Measurements from ENCODE around the gene RNF180. TPM values are rescaled to one million over a fixed set of nuclear protein-coding genes. Genes with fewer than 3 reads are reported as not detected.

RNF180 gene
- polyA plus RNA-seq, 1 donor from 2014 or later, result 6.4 TPM

- no peak overlapping the region for H3K9ac ChIP-seq (ENCODE audit: low read length)
- H4K20me1 ChIP-seq (ENCODE audit: insufficient read depth), result no peaks in the 10 kb centered on the region
- no peak overlapping the region for H2AFZ ChIP-seq (ENCODE audit: low read depth, low read length)
- H3K9me3 ChIP-seq (ENCODE audit: low read length), result no peaks in the 10 kb centered on the region
- H3K36me3 ChIP-seq (ENCODE audit: insufficient read depth, low read length), result no peaks in the 10 kb centered on the region
- H3K27me3 ChIP-seq (ENCODE audit: insufficient read depth, low read depth, low read length), result no peaks in the 10 kb centered on the region
- no peak overlapping the region for H3K4me2 ChIP-seq (ENCODE audit: low read length)
- H3F3A ChIP-seq (ENCODE audit: insufficient read depth, low read length, poor library complexity, severe bottlenecking), result no peaks in the 10 kb centered on the region
- no peaks in the 10 kb centered on the region for H3K9me2 ChIP-seq (ENCODE audit: insufficient read depth, low read length)
- TF ChIP-seq REST (IDR thresholded peaks at IDR 0.05; ENCODE audit: borderline replicate concordance) (no peak), POLR2AphosphoS5 (IDR thresholded peaks at IDR 0.05) (no peak), RAD21 (conservative IDR thresholded peaks at IDR 0.05) (no peak), EP300 (conservative IDR thresholded peaks at IDR 0.05; ENCODE audit: poor library complexity, severe bottlenecking) (no peak), SMC3 (conservative IDR thresholded peaks at IDR 0.05; ENCODE audit: poor library complexity) (no peak), MXI1 (conservative IDR thresholded peaks at IDR 0.05; ENCODE audit: poor library complexity, severe bottlenecking) (no peak), EZH2 (IDR thresholded peaks at IDR 0.05; ENCODE audit: borderline replicate concordance, insufficient read depth, low read length, poor library complexity, severe bottlenecking) (no peak)
- TF ChIP-seq, protein P1, sequence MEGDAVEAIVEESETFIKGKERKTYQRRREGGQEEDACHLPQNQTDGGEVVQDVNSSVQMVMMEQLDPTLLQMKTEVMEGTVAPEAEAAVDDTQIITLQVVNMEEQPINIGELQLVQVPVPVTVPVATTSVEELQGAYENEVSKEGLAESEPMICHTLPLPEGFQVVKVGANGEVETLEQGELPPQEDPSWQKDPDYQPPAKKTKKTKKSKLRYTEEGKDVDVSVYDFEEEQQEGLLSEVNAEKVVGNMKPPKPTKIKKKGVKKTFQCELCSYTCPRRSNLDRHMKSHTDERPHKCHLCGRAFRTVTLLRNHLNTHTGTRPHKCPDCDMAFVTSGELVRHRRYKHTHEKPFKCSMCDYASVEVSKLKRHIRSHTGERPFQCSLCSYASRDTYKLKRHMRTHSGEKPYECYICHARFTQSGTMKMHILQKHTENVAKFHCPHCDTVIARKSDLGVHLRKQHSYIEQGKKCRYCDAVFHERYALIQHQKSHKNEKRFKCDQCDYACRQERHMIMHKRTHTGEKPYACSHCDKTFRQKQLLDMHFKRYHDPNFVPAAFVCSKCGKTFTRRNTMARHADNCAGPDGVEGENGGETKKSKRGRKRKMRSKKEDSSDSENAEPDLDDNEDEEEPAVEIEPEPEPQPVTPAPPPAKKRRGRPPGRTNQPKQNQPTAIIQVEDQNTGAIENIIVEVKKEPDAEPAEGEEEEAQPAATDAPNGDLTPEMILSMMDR (IDR thresholded peaks at IDR 0.05; ENCODE audit: poor library complexity, severe bottlenecking), result no peak
- no peaks in the 10 kb centered on the region for H3K79me2 ChIP-seq (replicated peaks; ENCODE audit: insufficient read depth, low read length)
- H3K4me3 ChIP-seq (ENCODE audit: low read length), result no peak overlapping the region
- no peak overlapping the region for H3K27ac ChIP-seq (ENCODE audit: low read length)
These were observed 251.7 kb downstream of the RNF180 start for GRCh38 chr5:64417390-64417789.

GRCh38 chr5:64418013-64418412 is 252.4 kb downstream of the RNF180 start:
- TF ChIP-seq SMC3 (conservative IDR thresholded peaks at IDR 0.05; ENCODE audit: poor library complexity) (no peak), REST (IDR thresholded peaks at IDR 0.05; ENCODE audit: borderline replicate concordance) (no peak), MXI1 (conservative IDR thresholded peaks at IDR 0.05; ENCODE audit: poor library complexity, severe bottlenecking) (no peak), RAD21 (conservative IDR thresholded peaks at IDR 0.05) (no peak), EZH2 (IDR thresholded peaks at IDR 0.05; ENCODE audit: borderline replicate concordance, insufficient read depth, low read length, poor library complexity, severe bottlenecking) (no peak), EP300 (conservative IDR thresholded peaks at IDR 0.05; ENCODE audit: poor library complexity, severe bottlenecking) (no peak), POLR2AphosphoS5 (IDR thresholded peaks at IDR 0.05) (no peak), TAF1 (IDR thresholded peaks at IDR 0.05; ENCODE audit: low read depth) (no peak)
- TF ChIP-seq, protein P1 (IDR thresholded peaks at IDR 0.05; ENCODE audit: poor library complexity, severe bottlenecking), result no peak
- no peak overlapping the region for H3K27ac ChIP-seq (ENCODE audit: low read length)
- no peak overlapping the region for H3K9ac ChIP-seq (ENCODE audit: low read length)
- H3K79me2 ChIP-seq (replicated peaks; ENCODE audit: insufficient read depth, low read length), result no peaks in the 10 kb centered on the region
- H3K4me2 ChIP-seq (ENCODE audit: low read length), result no peak overlapping the region
- no peaks in the 10 kb centered on the region for H3K9me2 ChIP-seq (ENCODE audit: insufficient read depth, low read length)
- no peaks in the 10 kb centered on the region for H3K36me3 ChIP-seq (ENCODE audit: insufficient read depth, low read length)
- H4K20me1 ChIP-seq (ENCODE audit: insufficient read depth), result no peaks in the 10 kb centered on the region
- no peak overlapping the region for H3K4me3 ChIP-seq (ENCODE audit: low read length)
- H3F3A ChIP-seq (ENCODE audit: insufficient read depth, low read length, poor library complexity, severe bottlenecking), result no peaks in the 10 kb centered on the region
- no peaks in the 10 kb centered on the region for H3K9me3 ChIP-seq (ENCODE audit: low read length)
- no peaks in the 10 kb centered on the region for H3K27me3 ChIP-seq (ENCODE audit: insufficient read depth, low read depth, low read length)
- H2AFZ ChIP-seq (ENCODE audit: low read depth, low read length), result no peak overlapping the region
